A549 (cell line): ENCODE results near the gene PACS1. TPM values are rescaled to one million over a fixed set of nuclear protein-coding genes. Genes with fewer than 3 reads are reported as not detected.

Experiments used
- ATAC-seq, 2 experiments: fragments of 200-7000 bp in 1 of 2; fragments of >200 bp in 1 of 2; cut with Nextera tagmentation in 1 of 2; cut with Tn5 transposase in 1 of 2; 3 replicates each; pipeline versions ENCODE4 v1.8.0 to v1.9.1; 2018 to 2020; ENCODE audit warnings: mild to moderate bottlenecking in 1 of 2, moderate library complexity in 1 of 2
- CTCF ChIA-PET: fragments of 300-600 bp; sonication (Branson Sonifier 250); formaldehyde crosslinking; extraction: SDS; loops from one replicate; lab custom pipeline; 2021; ENCODE audit warnings: antibody characterized with exemption, inconsistent platforms; lab: Yijun Ruan, JAX
- POLR2A ChIA-PET: fragments of 350-600 bp; formaldehyde crosslinking; extraction: SDS; loops from one replicate; lab custom pipeline; 2021; ENCODE audit warnings: antibody characterized with exemption, inconsistent platforms; lab: Yijun Ruan, JAX
- DNase-seq, 2 experiments: peaks; one replicate each; pipeline versions ENCODE4 v3.0.0 to v3.0.0-alpha.2; 2011 to 2016; ENCODE audit warnings: low read depth in 1 of 2, low spot score in 1 of 2
- FAIRE-seq: peaks from 2 replicates; lab custom pipeline; 2011; peaks lifted over from hg19 to GRCh38; lab: Jason Lieb, UNC
- H3K27ac ChIP-seq, 2 experiments: fragments of >200 bp; sonication (Bioruptor Twin); formaldehyde crosslinking; 3 replicates each; pipeline ENCODE4 v1.5.1; 2016 to 2017
- H3K4me1 ChIP-seq: fragments of >200 bp; sonication (Bioruptor Twin); formaldehyde crosslinking; 3 replicates; pipeline ENCODE4 v1.6.1; 2016
- H3K4me2 ChIP-seq: fragments of >200 bp; sonication (Bioruptor Twin); formaldehyde crosslinking; 3 replicates; pipeline ENCODE4 v1.6.1; 2016
- H3K4me3 ChIP-seq: fragments of >200 bp; sonication (Bioruptor Twin); formaldehyde crosslinking; 3 replicates; pipeline ENCODE4 v1.5.1; 2016
- H3K9me3 ChIP-seq: fragments of >200 bp; sonication (Bioruptor Twin); formaldehyde crosslinking; 3 replicates; pipeline ENCODE4 v1.6.1; 2016
- BHLHE40 ChIP-seq: IDR thresholded peaks from 2 replicates; pipeline ENCODE4 v1.6.1; 2012; ENCODE audit warnings: low read depth, low read length, inconsistent platforms
- CBX2 ChIP-seq: fragments of 200-600 bp; sonication (generic); IDR thresholded peaks from 2 replicates; pipeline ENCODE4 v1.6.1; 2016; ENCODE audit warnings: low read depth, mild to moderate bottlenecking, borderline replicate concordance
- CEBPB ChIP-seq, 2 experiments: fragments of >200 bp in 1 of 2; sonication (Bioruptor Twin) in 1 of 2; formaldehyde crosslinking in 1 of 2; IDR thresholded peaks; 2 replicates each; pipeline ENCODE4 v1.6.1; 2012 to 2016
- CHD2 ChIP-seq: fragments of 150-350 bp; IDR thresholded peaks from 2 replicates; pipeline ENCODE4 v1.6.1; 2014; ENCODE audit warnings: low read length; ENCODE audit not compliant: partially characterized antibody
- CHD4 ChIP-seq: fragments of 200-600 bp; sonication (generic); IDR thresholded peaks from 2 replicates; pipeline ENCODE4 v1.6.1; 2016; ENCODE audit warnings: antibody characterized with exemption, mild to moderate bottlenecking, borderline replicate concordance
- EP300 ChIP-seq, 2 experiments: fragments of >200 bp; sonication (Bioruptor Twin); formaldehyde crosslinking; IDR thresholded peaks; 2 replicates in 1 of 2; 3 replicates in 1 of 2; pipeline ENCODE4 v1.6.1; 2016 to 2017
- ESRRA ChIP-seq: fragments of 150-350 bp; IDR thresholded peaks from 2 replicates; pipeline ENCODE4 v1.6.1; 2014; ENCODE audit warnings: mild to moderate bottlenecking, low read length, borderline replicate concordance
- FOSB ChIP-seq: fragments of 250-450 bp; sonication (Bioruptor Pico); IDR thresholded peaks from 2 replicates; pipeline ENCODE4 v1.5.0; 2020; ENCODE audit warnings: mild to moderate bottlenecking, moderate library complexity
- FOSL2 ChIP-seq, 2 experiments: fragments of 450-650 bp in 1 of 2; fragments of >200 bp in 1 of 2; sonication (Bioruptor Twin) in 1 of 2; formaldehyde crosslinking; IDR thresholded peaks; 2 replicates each; pipeline versions ENCODE4 v1.5.0 to v1.6.1; 2016 to 2020; ENCODE audit warnings: mild to moderate bottlenecking in 1 of 2, moderate library complexity in 1 of 2
- FOXS1 ChIP-seq: fragments of 250-450 bp; sonication (Bioruptor Pico); IDR thresholded peaks from 2 replicates; pipeline ENCODE4 v1.5.0; 2020; ENCODE audit warnings: mild to moderate bottlenecking, moderate library complexity
- HOXA7 ChIP-seq: fragments of 250-450 bp; sonication (Bioruptor Pico); IDR thresholded peaks from 2 replicates; pipeline ENCODE4 v1.5.0; 2020; ENCODE audit warnings: mild to moderate bottlenecking, moderate library complexity
- JUN ChIP-seq, 2 experiments: fragments of >200 bp; sonication (Bioruptor Twin); formaldehyde crosslinking; IDR thresholded peaks; 2 replicates in 1 of 2; 3 replicates in 1 of 2; pipeline ENCODE4 v1.6.1; 2016 to 2017
- MAZ ChIP-seq: fragments of 150-350 bp; IDR thresholded peaks from 2 replicates; pipeline ENCODE4 v1.6.1; 2014; ENCODE audit warnings: antibody characterized with exemption, low read depth, low read length, borderline replicate concordance
- MYC ChIP-seq: IDR thresholded peaks from 2 replicates; pipeline ENCODE4 v1.6.1; 2012; ENCODE audit warnings: mild to moderate bottlenecking, inconsistent platforms, low read length, improper control_type of control experiment, borderline replicate concordance
- NFE2L2 ChIP-seq: fragments of 150-350 bp; conservative IDR thresholded peaks from 2 replicates; pipeline ENCODE4 v1.6.1; 2014; ENCODE audit warnings: low read length
- NPAS2 ChIP-seq: fragments of 250-450 bp; sonication (Bioruptor Pico); IDR thresholded peaks from 2 replicates; pipeline ENCODE4 v1.8.0; 2022; ENCODE audit warnings: mild to moderate bottlenecking, moderate library complexity, borderline replicate concordance
- PHF8 ChIP-seq: fragments of 200-600 bp; sonication (generic); IDR thresholded peaks from 2 replicates; pipeline ENCODE4 v1.6.1; 2016; ENCODE audit warnings: low read depth, mild to moderate bottlenecking, antibody characterized with exemption, moderate library complexity, borderline replicate concordance
- RAD21 ChIP-seq, 2 experiments: fragments of >200 bp in 1 of 2; sonication (Bioruptor Twin) in 1 of 2; formaldehyde crosslinking in 1 of 2; IDR thresholded peaks in 1 of 2; conservative IDR thresholded peaks in 1 of 2; 2 replicates in 1 of 2; 3 replicates in 1 of 2; pipeline ENCODE4 v1.6.1; 2012 to 2018; ENCODE audit warnings: inconsistent platforms in 1 of 2
- RARB ChIP-seq: fragments of 250-450 bp; sonication (Bioruptor Pico); IDR thresholded peaks from 2 replicates; pipeline ENCODE4 v1.8.0; 2021; ENCODE audit warnings: mild to moderate bottlenecking, moderate library complexity
- SMC3 ChIP-seq: fragments of >200 bp; sonication (Bioruptor Twin); formaldehyde crosslinking; IDR thresholded peaks from 3 replicates; pipeline ENCODE4 v1.6.1; 2018; ENCODE audit warnings: inconsistent platforms
- SREBF2 ChIP-seq: fragments of 450-650 bp; IDR thresholded peaks from 2 replicates; pipeline ENCODE4 v1.6.1; 2014; ENCODE audit warnings: mild to moderate bottlenecking, moderate library complexity
- TFCP2L1 ChIP-seq: fragments of 250-450 bp; sonication (Bioruptor Pico); IDR thresholded peaks from 2 replicates; pipeline ENCODE4 v1.5.0; 2021; ENCODE audit warnings: mild to moderate bottlenecking
- ZNF302 ChIP-seq: fragments of 250-450 bp; sonication (Bioruptor Pico); IDR thresholded peaks from 2 replicates; pipeline ENCODE4 v1.9.0; 2021; ENCODE audit warnings: inconsistent platforms, mild to moderate bottlenecking, moderate library complexity
- ZSCAN20 ChIP-seq: fragments of 250-450 bp; sonication (Bioruptor Pico); IDR thresholded peaks from 2 replicates; pipeline ENCODE4 v1.8.0; 2022; ENCODE audit warnings: mild to moderate bottlenecking, moderate library complexity
- WGBS: methylation state at CpG from one replicate; pipeline ENCODE4 v1.1.6; 2017; ENCODE audit errors: missing lambda C conversion rate; 5-methylcytosine and 5-hydroxymethylcytosine counted together
- polyA plus RNA-seq, 4 experiments: library from polyadenylated mRNA; depleted of rRNA in 3 of 4; stranded (reverse); fragments of >200 nt; fragmentation: RNase III in 1 of 4; extraction: RNeasy Plus Mini Kit Qiagen cat#74134 plus additional on column Dnase treatment in 1 of 4; gene quantifications; 2 replicates in 3 of 4; 3 replicates in 1 of 4; pipeline ENCODE4 v1.2.3, GENCODE V29; 2011 to 2017
- TF ChIP-seq, protein P1 (sequence below): fragments of 150-350 bp; IDR thresholded peaks from 2 replicates; pipeline ENCODE4 v1.6.1; 2014; ENCODE audit warnings: low read depth, mild to moderate bottlenecking, low read length
- TF ChIP-seq, protein P2 (sequence below): fragments of >200 bp; sonication (Bioruptor Twin); formaldehyde crosslinking; IDR thresholded peaks from 2 replicates; pipeline ENCODE4 v1.6.1; 2016
- TF ChIP-seq, protein P3 (sequence below): fragments of 450-650 bp; IDR thresholded peaks from 2 replicates; pipeline ENCODE4 v1.6.1; 2014; ENCODE audit warnings: antibody characterized with exemption
- TF ChIP-seq, protein P4 (sequence below): fragments of 250-450 bp; sonication (Bioruptor Pico); IDR thresholded peaks from 2 replicates; pipeline ENCODE4 v1.5.0; 2020; ENCODE audit warnings: low read depth, mild to moderate bottlenecking, moderate library complexity
- TF ChIP-seq, protein P5 (sequence below): IDR thresholded peaks from 2 replicates; pipeline ENCODE4 v1.6.1; 2012
- TF ChIP-seq, protein P6 (sequence below): fragments of >200 bp; sonication (Bioruptor Twin); formaldehyde crosslinking; IDR thresholded peaks from 3 replicates; pipeline ENCODE4 v1.5.1; 2016
- TF ChIP-seq, protein P7 (sequence below): fragments of 250-450 bp; sonication (Bioruptor Pico); IDR thresholded peaks from 2 replicates; pipeline ENCODE4 v1.5.0; 2021; ENCODE audit warnings: mild to moderate bottlenecking, moderate library complexity, borderline replicate concordance

The PACS1 gene
- polyA plus RNA-seq, 2 of the 4 experiments (the other 2 are of a cell fraction): 48.2 to 59.1 TPM

DNA sequence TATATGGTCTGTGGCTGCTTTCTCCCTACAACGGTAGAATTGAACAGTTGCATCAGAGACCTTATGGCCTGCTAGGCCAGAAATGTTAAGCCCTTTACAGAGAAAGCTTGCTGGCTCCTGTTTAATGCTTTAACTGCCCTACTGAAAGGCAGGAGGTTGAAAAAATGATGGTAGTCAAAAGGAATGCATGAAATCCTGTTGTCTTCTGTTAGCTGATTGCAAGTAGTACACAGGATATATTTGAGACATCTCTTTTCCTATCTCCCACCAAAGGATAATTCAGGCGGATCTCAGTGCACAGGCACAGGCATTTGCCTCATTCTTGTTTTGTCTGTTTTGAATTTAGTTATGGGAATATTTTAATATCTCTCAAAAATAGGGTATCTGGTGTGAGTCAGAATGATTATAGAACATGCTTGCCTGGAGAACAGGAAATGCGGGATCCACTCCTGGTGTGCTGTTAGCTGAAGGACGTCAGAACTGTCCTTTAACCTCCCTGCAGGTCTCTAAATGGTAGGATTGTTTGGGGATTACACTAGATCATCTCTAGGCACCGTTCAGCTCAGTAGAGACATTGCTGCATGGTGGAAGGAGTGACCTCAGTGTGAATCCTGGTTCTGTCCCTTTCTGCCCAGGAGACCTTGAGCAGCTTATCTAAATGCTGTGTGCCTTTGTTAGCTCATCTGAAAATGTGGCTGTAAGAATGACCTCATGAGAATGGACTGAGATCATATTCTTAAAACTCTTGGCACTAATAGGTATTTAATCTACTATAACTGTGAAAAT is 49.5 kb downstream of the PACS1 start:
- peak overlapping the region; percentile 6; the same call in 1 of the 3 replicates for H3K4me3 ChIP-seq
- TF ChIP-seq, protein P1, sequence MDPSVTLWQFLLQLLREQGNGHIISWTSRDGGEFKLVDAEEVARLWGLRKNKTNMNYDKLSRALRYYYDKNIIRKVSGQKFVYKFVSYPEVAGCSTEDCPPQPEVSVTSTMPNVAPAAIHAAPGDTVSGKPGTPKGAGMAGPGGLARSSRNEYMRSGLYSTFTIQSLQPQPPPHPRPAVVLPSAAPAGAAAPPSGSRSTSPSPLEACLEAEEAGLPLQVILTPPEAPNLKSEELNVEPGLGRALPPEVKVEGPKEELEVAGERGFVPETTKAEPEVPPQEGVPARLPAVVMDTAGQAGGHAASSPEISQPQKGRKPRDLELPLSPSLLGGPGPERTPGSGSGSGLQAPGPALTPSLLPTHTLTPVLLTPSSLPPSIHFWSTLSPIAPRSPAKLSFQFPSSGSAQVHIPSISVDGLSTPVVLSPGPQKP: no peak
- TF ChIP-seq, protein P2, sequence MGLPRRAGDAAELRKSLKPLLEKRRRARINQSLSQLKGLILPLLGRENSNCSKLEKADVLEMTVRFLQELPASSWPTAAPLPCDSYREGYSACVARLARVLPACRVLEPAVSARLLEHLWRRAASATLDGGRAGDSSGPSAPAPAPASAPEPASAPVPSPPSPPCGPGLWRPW: no peak
- TF ChIP-seq FOSB (CRISPR knock-in tag): no peak
- TF ChIP-seq EP300 (IDR thresholded peaks at IDR 0.05): peak; percentile 44 to 73; a peak in 3 of 5 replicates
- TF ChIP-seq, protein P3, sequence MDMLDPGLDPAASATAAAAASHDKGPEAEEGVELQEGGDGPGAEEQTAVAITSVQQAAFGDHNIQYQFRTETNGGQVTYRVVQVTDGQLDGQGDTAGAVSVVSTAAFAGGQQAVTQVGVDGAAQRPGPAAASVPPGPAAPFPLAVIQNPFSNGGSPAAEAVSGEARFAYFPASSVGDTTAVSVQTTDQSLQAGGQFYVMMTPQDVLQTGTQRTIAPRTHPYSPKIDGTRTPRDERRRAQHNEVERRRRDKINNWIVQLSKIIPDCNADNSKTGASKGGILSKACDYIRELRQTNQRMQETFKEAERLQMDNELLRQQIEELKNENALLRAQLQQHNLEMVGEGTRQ: no peak
- TF ChIP-seq HOXA7: no peak
- TF ChIP-seq, protein P4, sequence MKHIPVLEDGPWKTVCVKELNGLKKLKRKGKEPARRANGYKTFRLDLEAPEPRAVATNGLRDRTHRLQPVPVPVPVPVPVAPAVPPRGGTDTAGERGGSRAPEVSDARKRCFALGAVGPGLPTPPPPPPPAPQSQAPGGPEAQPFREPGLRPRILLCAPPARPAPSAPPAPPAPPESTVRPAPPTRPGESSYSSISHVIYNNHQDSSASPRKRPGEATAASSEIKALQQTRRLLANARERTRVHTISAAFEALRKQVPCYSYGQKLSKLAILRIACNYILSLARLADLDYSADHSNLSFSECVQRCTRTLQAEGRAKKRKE (CRISPR knock-in tag): 0 out of 2 replicates have a peak, but pooled peaks have one; percentile 32
- 0 out of 2 replicates have a peak, but pooled peaks have one; percentile 23 for TF ChIP-seq MYC
- TF ChIP-seq, protein P5, sequence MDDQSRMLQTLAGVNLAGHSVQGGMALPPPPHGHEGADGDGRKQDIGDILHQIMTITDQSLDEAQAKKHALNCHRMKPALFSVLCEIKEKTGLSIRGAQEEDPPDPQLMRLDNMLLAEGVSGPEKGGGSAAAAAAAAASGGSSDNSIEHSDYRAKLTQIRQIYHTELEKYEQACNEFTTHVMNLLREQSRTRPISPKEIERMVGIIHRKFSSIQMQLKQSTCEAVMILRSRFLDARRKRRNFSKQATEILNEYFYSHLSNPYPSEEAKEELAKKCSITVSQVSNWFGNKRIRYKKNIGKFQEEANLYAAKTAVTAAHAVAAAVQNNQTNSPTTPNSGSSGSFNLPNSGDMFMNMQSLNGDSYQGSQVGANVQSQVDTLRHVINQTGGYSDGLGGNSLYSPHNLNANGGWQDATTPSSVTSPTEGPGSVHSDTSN: no peak
- no peak for TF ChIP-seq ESRRA
- TF ChIP-seq MAZ: no peak
- no peak for TF ChIP-seq BHLHE40
- TF ChIP-seq FOXS1 (CRISPR knock-in tag): no peak
- TF ChIP-seq, protein P6, sequence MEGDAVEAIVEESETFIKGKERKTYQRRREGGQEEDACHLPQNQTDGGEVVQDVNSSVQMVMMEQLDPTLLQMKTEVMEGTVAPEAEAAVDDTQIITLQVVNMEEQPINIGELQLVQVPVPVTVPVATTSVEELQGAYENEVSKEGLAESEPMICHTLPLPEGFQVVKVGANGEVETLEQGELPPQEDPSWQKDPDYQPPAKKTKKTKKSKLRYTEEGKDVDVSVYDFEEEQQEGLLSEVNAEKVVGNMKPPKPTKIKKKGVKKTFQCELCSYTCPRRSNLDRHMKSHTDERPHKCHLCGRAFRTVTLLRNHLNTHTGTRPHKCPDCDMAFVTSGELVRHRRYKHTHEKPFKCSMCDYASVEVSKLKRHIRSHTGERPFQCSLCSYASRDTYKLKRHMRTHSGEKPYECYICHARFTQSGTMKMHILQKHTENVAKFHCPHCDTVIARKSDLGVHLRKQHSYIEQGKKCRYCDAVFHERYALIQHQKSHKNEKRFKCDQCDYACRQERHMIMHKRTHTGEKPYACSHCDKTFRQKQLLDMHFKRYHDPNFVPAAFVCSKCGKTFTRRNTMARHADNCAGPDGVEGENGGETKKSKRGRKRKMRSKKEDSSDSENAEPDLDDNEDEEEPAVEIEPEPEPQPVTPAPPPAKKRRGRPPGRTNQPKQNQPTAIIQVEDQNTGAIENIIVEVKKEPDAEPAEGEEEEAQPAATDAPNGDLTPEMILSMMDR: no peak
- TF ChIP-seq ZNF302: no peak
- no peak; the same call in 1 of the 2 replicates for TF ChIP-seq FOSL2 (IDR thresholded peaks at IDR 0.05)
- TF ChIP-seq FOSL2 (CRISPR knock-in tag; IDR thresholded peaks at IDR 0.05): peak; percentile 63
- TF ChIP-seq NPAS2: no peak
- TF ChIP-seq NFE2L2: no peak
- TF ChIP-seq TFCP2L1: no peak
- TF ChIP-seq SREBF2: no peak
- TF ChIP-seq, protein P7, sequence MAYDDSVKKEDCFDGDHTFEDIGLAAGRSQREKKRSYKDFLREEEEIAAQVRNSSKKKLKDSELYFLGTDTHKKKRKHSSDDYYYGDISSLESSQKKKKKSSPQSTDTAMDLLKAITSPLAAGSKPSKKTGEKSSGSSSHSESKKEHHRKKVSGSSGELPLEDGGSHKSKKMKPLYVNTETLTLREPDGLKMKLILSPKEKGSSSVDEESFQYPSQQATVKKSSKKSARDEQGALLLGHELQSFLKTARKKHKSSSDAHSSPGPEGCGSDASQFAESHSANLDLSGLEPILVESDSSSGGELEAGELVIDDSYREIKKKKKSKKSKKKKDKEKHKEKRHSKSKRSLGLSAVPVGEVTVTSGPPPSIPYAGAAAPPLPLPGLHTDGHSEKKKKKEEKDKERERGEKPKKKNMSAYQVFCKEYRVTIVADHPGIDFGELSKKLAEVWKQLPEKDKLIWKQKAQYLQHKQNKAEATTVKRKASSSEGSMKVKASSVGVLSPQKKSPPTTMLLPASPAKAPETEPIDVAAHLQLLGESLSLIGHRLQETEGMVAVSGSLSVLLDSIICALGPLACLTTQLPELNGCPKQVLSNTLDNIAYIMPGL (CRISPR knock-in tag): no peak
- peak in 1 of 2 experiments; percentile 3; a peak in 2 of 5 replicates for TF ChIP-seq RAD21 (conservative IDR thresholded peaks at IDR 0.05 in 1 of 2, IDR thresholded peaks at IDR 0.05 in 1 of 2)
- TF ChIP-seq ZSCAN20: no peak
- peak; percentile 74 to 77; a peak in 3 of 5 replicates for TF ChIP-seq JUN (IDR thresholded peaks at IDR 0.05)
- TF ChIP-seq CBX2: no peak
- no peak for TF ChIP-seq CHD4
- no peak for TF ChIP-seq CHD2
- TF ChIP-seq CEBPB (IDR thresholded peaks at IDR 0.05): peak in 1 of 2 experiments; percentile 53; a peak in 2 of 4 replicates
- peak; percentile 23; the same call in 2 of the 3 replicates for TF ChIP-seq SMC3
- TF ChIP-seq RARB: no peak
- no peak for TF ChIP-seq PHF8

More for the DNA sequence above, 49.5 kb downstream of the PACS1 start:
- ATAC-seq (peak; percentile 89 to 91), DNase-seq (peak; percentile 60 to 89), FAIRE-seq (no peak)
- H3K9me3 ChIP-seq: no peaks in the 10 kb centered on the region
- ChIA-PET POLR2A (interaction anchor here (1.4 kb wide), 1 partner anchor 16 kb away, joined by 6 read pairs; no protein-coding TSS in a partner anchor), CTCF (interaction anchor here (0.9 to 3.9 kb wide), 7 partner anchors 10 to 103 kb away, joined by 3 to 33 read pairs (median 4); no protein-coding TSS in a partner anchor)
- peaks cover 86% of the 10 kb centered on the region for H3K4me1 ChIP-seq
- peak overlapping the region; percentile 93 to 94 for H3K27ac ChIP-seq
- WGBS: 1% methylated on average over 5 of the region's 5 CpGs
- H3K4me2 ChIP-seq: peak overlapping the region; percentile 66
